Measurements from ENCODE around the gene ARHGAP8.

ARHGAP8 gene

DNA sequence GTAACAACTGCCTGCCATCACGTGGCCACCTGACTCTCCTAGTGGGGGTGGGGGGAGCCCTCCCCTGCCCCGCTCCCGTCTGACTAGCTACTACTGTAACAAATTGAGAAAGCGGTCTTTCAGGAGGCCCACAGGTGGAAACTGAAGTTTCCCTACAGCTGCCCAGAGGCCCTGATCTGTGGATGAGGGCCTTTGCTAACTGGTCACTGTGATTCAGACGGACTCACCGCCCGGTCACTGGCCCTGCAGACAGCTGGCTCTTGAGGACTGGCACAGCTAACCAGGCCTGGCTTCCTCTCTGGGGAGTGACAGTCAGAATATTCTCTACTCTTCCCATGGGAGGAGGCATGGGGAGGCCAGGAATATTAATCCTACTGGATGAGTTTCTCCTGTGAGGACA, 116.8 kb downstream of the ARHGAP8 start:
- TF ChIP-seq CTCF (IDR thresholded peaks at IDR 0.05; ENCODE audit: borderline replicate concordance, insufficient read depth, low read depth, low read length) = no peak
- H3K4me3 ChIP-seq (ENCODE audit: low read depth, low read length) = no peak overlapping the region

GRCh38 chr22:44870021-44870420, 117.6 kb downstream of the ARHGAP8 start:
- TF ChIP-seq CTCF (IDR thresholded peaks at IDR 0.05; ENCODE audit: borderline replicate concordance, insufficient read depth, low read depth, low read length) = no peak
- H3K4me3 ChIP-seq (ENCODE audit: low read depth, low read length) = no peak overlapping the region

GRCh38 chr22:44871782-44872181, 119.4 kb downstream of the ARHGAP8 start:
- no peak for TF ChIP-seq CTCF (IDR thresholded peaks at IDR 0.05; ENCODE audit: borderline replicate concordance, insufficient read depth, low read depth, low read length)
- H3K4me3 ChIP-seq (ENCODE audit: low read depth, low read length) = no peak overlapping the region

DNA sequence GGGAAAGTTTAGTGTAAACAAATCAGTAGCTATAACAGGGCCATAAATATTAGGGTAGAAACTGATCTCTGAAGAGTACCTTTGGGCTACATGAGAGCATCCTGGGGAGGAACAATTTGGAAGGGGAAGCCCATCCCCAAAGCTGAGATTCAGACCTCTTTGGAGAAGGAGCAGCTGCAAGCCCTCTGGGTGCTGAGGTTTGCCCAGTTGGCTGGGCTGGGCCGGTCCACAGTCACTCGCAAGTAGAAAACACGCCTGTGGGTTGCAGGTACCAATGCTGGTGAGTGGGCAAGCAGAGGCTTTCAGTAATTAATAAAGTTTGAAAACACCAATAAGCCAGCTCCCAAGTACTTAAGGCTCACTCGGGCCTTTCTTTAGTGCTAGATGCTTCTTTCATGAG, 124.5 kb downstream of the ARHGAP8 start:
- H3K4me3 ChIP-seq (ENCODE audit: low read depth, low read length) = no peak overlapping the region
- TF ChIP-seq CTCF (IDR thresholded peaks at IDR 0.05; ENCODE audit: borderline replicate concordance, insufficient read depth, low read depth, low read length) = no peak

DNA sequence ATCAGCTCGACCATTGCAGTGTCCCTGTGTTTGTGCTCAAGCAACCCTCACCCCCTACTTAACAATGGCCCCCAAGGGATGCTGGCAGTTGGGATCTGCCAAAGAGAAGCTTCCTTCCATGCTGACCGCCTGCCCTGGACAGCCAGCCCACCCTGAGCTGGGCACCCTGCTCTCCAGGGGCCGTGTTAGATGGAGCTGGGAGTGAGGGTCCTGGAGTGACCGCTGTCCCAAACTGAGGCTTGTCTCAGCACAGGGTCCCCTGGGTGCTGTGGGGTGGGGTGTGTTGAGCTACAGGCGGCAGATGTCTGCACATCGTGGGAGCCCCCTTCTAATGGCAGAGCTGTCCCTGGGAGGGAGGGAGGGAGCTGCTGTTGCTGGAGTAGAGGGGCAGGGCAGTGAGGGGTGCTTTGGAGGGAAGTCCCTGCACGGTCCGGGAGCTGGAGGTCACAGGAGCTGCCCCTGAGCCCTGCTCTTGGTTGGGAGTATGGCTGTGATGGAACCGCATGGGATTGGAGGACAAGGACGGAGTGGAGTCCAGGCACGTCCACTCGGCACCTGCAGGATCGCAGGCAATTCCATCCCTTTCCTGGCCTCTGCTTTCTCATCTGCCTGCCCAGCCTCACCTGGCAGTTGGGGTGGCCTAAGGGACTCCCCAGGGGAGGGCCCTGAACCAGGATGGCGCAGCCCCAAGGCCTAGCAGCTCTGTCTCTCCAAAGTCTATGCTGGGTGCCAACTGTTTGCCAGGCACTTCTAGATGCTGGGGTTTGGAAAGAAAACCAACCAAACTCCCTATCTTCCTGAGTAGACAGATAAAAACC, 126.3 kb downstream of the ARHGAP8 start:
- no peak for TF ChIP-seq CTCF (IDR thresholded peaks at IDR 0.05; ENCODE audit: borderline replicate concordance, insufficient read depth, low read depth, low read length)
- no peak overlapping the region for H3K4me3 ChIP-seq (ENCODE audit: low read depth, low read length)

- TF ChIP-seq CTCF (IDR thresholded peaks at IDR 0.05; ENCODE audit: borderline replicate concordance, insufficient read depth, low read depth, low read length) = no peak
- no peak overlapping the region for H3K4me3 ChIP-seq (ENCODE audit: low read depth, low read length)
Measured at GRCh38 chr22:44879301-44879680, 126.9 kb downstream of the ARHGAP8 start.

GRCh38 chr22:44880610-44881290, 128.4 kb downstream of the ARHGAP8 start:
- no peak overlapping the region for H3K4me3 ChIP-seq (ENCODE audit: low read depth, low read length)
- no peak for TF ChIP-seq CTCF (IDR thresholded peaks at IDR 0.05; ENCODE audit: borderline replicate concordance, insufficient read depth, low read depth, low read length)
